ENCODE results near the gene KRTAP4-4. TPM values are rescaled to one million over a fixed set of nuclear protein-coding genes. Genes with fewer than 3 reads are reported as not detected.

Gene KRTAP4-4
- total RNA-seq, 2 donors from 2014 or later = not detected

Other genes with a start within 250 kb of the KRTAP4-4 start
- gene KRT23, start 223.1 kb downstream of the KRTAP4-4 start, total RNA-seq = 1 to 10 TPM in 1 of 2 donors, under 1 TPM in 1; 0.27 to 1.2 TPM
- not detected for gene KRT39, start 193.8 kb downstream of the KRTAP4-4 start, total RNA-seq
- gene KRT40, start 176.4 kb downstream of the KRTAP4-4 start, total RNA-seq = under 1 TPM in 1 of 2 donors, not detected in 1; 0.32 TPM
- not detected for gene KRTAP3-3, start 166.6 kb downstream of the KRTAP4-4 start, total RNA-seq
- not detected for gene KRTAP3-2, start 160.8 kb downstream of the KRTAP4-4 start, total RNA-seq
- gene KRTAP3-1, start 151.6 kb downstream of the KRTAP4-4 start, total RNA-seq = not detected
- not detected for gene KRTAP1-5, start 133.5 kb downstream of the KRTAP4-4 start, total RNA-seq
- not detected for gene KRTAP1-4, start 130.6 kb downstream of the KRTAP4-4 start, total RNA-seq
- gene KRTAP1-3, start 125.9 kb downstream of the KRTAP4-4 start, total RNA-seq = not detected
- not detected for gene KRTAP1-1, start 119.3 kb downstream of the KRTAP4-4 start, total RNA-seq
- gene KRTAP2-1, start 113.4 kb downstream of the KRTAP4-4 start, total RNA-seq = not detected
- not detected for gene KRTAP2-2, start 105.5 kb downstream of the KRTAP4-4 start, total RNA-seq
- gene KRTAP2-3, start 100.6 kb downstream of the KRTAP4-4 start, total RNA-seq = not detected
- not detected for gene KRTAP2-4, start 94.9 kb downstream of the KRTAP4-4 start, total RNA-seq
- not detected for gene KRTAP4-7, start 76.6 kb downstream of the KRTAP4-4 start, total RNA-seq
- gene KRTAP4-8, start 62.6 kb downstream of the KRTAP4-4 start, total RNA-seq = not detected
- gene KRTAP4-16, start 58.5 kb downstream of the KRTAP4-4 start, total RNA-seq = not detected
- not detected for gene KRTAP4-9, start 55.4 kb downstream of the KRTAP4-4 start, total RNA-seq
- not detected for gene KRTAP4-11, start 42.4 kb downstream of the KRTAP4-4 start, total RNA-seq
- gene KRTAP4-12, start 36.6 kb downstream of the KRTAP4-4 start, total RNA-seq = not detected
- gene KRTAP4-6, start 20.2 kb downstream of the KRTAP4-4 start, total RNA-seq = not detected
- gene KRTAP4-5, start 10.9 kb downstream of the KRTAP4-4 start, total RNA-seq = not detected
- not detected for gene KRTAP4-3, start 7.5 kb upstream of the KRTAP4-4 start, total RNA-seq
- gene KRTAP4-2, start 17.5 kb upstream of the KRTAP4-4 start, total RNA-seq = not detected
- under 1 TPM in 1 of 2 donors, not detected in 1; 0.53 TPM for gene KRTAP4-1, start 24.2 kb upstream of the KRTAP4-4 start, total RNA-seq
- gene KRTAP9-1, start 29.1 kb upstream of the KRTAP4-4 start, total RNA-seq = not detected
- not detected for gene KRTAP9-2, start 65.9 kb upstream of the KRTAP4-4 start, total RNA-seq
- not detected for gene KRTAP9-3, start 71.7 kb upstream of the KRTAP4-4 start, total RNA-seq
- not detected for gene KRTAP9-8, start 77.3 kb upstream of the KRTAP4-4 start, total RNA-seq
- gene KRTAP9-4, start 88.9 kb upstream of the KRTAP4-4 start, total RNA-seq = not detected
- not detected for gene KRTAP9-9, start 94.6 kb upstream of the KRTAP4-4 start, total RNA-seq
- not detected for gene KRTAP9-6, start 104.6 kb upstream of the KRTAP4-4 start, total RNA-seq
- not detected for gene KRTAP9-7, start 115.0 kb upstream of the KRTAP4-4 start, total RNA-seq
- gene KRTAP29-1, start 142.1 kb upstream of the KRTAP4-4 start, total RNA-seq = not detected
- gene KRTAP16-1, start 148.6 kb upstream of the KRTAP4-4 start, total RNA-seq = not detected
- not detected for gene KRTAP17-1, start 155.0 kb upstream of the KRTAP4-4 start, total RNA-seq
- gene KRT33A, start 190.1 kb upstream of the KRTAP4-4 start, total RNA-seq = not detected
- not detected for gene KRT33B, start 209.1 kb upstream of the KRTAP4-4 start, total RNA-seq
- gene KRT34, start 221.6 kb upstream of the KRTAP4-4 start, total RNA-seq = not detected
- gene KRT31, start 236.9 kb upstream of the KRTAP4-4 start, total RNA-seq = not detected

Measured in colonic mucosa (tissue), 2 donors.